Effector CD4-positive, alpha-beta T cell (primary cell): ENCODE measurements around the gene DDR1.
"Not testable (repeated sequence)": the region's sequence is repeated elsewhere in the genome, so short reads cannot be mapped to it uniquely, and the experiment has no call there.

ENCODE experiments used
- DNase-seq: peaks from one replicate; pipeline ENCODE4 v3.0.0-alpha.2; 2020

DDR1 gene

DNA sequence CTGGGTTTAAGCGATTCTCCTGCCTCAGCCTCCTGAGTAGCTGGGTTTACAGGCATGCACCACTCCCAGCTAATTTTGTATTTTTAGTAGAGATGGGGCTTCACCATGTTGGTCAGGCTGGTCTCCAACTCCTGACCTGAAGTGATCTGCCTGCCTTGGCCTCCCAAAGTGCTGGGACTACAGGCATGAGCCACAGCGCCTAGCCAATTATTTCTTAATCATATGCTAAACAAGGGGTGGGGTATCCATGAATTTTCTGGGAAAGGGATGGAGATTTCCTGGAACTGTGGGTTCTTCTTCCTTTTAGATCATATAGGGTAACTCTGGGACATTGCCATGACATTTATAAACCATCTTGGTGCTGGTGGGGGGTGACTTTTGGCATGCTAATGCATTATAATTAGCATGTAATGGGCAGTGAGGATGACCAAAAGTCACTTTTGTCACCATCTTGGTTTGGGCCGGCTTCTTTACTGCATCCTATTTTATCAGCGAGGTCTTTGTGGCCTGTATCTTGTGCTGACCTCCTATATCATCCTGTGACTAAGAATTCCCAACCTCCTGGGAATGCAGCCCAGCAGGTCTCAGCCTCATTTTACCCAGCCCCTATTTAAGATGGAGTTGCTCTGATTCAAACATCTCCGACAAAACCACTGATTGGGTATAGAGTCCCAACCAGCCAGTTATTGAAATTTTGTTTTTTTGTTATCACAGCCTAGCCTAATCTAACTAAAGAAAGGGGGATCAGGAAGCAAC lies 29.9 kb upstream of the DDR1 start:
- no peak for DNase-seq

DNA sequence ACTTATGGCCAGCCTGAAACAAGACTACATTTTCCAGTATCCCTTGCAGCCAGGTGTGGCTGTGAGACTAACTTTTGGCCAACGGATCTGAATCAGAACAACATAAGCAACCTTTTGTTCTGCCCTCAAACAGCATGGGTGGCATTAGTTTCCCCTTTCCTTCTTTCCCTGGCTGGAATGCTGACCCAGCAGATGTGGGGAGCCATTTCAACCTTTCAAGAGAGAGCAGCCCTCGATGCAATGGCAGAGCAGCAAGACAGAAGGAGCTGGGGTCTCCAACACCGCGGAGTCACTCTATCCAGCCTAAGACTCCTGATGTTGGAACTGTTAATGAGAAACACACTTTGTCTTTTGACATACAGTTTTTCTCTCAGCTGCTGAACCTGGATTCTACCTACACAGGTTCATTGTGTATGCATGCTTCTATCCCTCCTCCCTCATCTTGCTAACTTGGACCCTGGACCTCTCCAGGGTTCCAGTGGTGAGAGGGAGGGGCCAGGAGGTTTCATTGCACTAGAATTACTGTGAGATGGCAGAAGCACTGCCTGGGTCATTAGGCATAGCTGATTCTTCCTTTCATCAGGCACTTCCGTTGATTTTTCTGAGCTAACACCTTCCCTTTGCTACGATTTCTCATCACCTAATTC lies 28.8 kb upstream of the DDR1 start:
- no peak for DNase-seq

DNA sequence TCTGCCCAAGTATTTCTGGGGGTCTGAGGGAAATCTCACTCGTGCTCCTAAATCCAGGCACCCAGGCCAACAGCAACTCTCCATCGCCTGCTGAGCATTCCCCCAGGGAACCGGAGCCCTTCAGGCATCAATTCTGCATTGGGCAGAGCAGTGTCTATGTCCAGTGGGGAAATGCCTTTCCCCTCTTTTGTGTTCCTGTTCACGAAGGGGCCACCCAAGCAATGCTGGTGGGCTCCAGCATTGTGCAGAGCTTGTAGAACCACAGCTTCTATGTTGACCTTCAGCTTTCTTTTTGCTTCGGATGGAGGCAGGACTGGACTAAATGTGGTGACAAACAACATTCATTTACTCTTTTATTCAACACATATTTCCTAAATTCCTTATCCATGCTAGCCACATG lies 27.2 kb upstream of the DDR1 start:
- DNase-seq = no peak

- DNase-seq = no peak
These were observed 26.8 kb upstream of the DDR1 start for GRCh38 chr6:30857549-30857948.

GRCh38 chr6:30859726-30860125 lies 24.6 kb upstream of the DDR1 start:
- not testable (repeated sequence) for DNase-seq

DNA sequence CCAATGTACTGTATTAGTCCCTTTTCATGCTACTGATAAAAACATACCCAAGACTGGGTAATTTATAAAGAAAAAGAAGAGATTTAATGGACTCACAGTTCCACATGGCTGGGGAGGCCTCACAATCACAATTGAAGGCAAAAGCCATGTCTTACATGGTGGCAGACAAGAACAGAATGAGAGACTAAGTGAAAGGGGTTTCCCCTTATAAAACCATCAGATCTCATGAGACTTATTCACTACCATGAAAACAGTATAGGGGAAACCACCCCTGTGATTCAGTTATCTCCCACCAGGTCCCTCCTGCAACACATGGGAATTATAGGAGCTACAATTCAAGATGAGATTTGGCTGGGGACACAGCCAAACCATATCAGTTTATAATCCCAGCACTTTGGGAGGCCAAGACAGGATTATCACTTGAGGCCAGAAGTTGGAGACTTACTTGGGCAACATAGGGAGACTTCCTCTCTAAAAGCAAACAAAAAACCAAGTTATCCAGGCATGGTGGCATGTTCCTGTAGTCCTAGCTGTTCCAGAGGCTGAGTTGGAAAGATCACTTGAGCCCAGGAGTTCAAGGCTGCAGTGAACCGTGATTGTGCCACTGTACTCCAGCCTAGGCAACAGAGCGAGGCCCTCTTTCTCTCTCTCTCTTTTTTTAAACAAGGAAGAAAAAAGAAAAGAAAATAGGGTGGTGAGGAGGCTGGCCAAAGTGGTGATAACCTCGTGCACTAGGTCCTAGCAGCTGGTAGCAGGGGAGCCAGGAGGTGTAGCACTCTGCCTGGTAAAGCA lies 22.9 kb upstream of the DDR1 start:
- DNase-seq = no peak

DNA sequence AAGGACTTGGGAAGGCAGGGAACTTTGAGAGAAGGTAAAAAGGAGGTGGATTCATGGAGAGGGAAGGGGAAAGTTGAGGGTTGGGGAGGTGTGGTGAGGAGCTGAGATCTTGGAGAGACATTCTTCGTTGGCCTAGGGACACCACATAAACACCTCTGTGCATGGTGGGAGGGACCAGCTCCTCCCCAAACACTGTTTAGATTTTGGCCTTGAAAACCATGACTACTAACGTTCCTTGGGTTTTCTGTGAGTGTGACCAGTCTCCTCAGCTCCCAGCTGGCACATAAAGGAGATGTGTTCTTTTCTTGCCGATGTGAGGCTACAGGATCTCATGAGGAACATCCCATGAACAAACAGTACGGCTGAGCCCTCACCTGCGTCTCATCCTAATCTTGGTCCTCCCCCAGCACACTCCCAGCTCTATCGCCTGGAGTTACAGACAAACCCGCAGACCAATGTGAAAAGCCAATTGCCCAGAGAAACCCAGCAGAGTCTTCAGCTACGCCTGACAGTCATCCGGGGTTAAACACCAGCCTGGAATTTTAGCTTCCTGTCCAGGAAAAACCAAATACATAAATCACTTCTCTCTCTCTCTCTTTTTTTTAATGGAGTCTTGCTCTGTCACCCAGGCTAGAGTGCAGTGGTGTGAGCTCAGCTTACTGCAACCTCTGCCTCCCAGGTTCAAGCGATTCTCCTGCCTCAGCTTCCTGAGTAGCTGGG lies 22.0 kb upstream of the DDR1 start:
- no peak for DNase-seq

- DNase-seq = no peak
These were observed 20.0 kb upstream of the DDR1 start for GRCh38 chr6:30864325-30864724.

GRCh38 chr6:30869241-30869749 lies 15.0 kb upstream of the DDR1 start:
- DNase-seq = not testable (repeated sequence)

- no peak for DNase-seq
These were observed 13.8 kb upstream of the DDR1 start for GRCh38 chr6:30870546-30870945.

GRCh38 chr6:30871592-30872183 lies 12.6 kb upstream of the DDR1 start:
- no peak for DNase-seq

- DNase-seq = no peak
These were observed 11.1 kb upstream of the DDR1 start for GRCh38 chr6:30873137-30873640.

DNA sequence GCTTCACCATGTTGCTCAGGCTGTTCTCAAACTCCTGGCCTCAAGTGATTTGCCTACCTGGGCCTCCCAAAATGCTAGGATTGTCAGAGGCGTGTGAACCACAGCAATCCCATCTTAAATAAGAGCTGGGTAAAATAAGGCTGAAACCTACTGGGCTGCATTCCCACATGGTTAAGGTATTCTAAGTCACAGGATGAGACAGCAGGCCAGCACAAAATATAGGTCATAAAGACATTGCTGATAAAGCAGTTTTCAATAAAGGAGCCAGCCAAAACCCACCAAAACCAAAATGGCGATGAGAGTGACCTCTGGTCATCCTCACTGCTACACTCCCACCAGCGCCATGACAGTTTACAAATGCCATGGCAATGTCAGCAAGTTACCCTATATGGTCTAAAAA lies 10.5 kb upstream of the DDR1 start:
- DNase-seq = not testable (repeated sequence)

DNA sequence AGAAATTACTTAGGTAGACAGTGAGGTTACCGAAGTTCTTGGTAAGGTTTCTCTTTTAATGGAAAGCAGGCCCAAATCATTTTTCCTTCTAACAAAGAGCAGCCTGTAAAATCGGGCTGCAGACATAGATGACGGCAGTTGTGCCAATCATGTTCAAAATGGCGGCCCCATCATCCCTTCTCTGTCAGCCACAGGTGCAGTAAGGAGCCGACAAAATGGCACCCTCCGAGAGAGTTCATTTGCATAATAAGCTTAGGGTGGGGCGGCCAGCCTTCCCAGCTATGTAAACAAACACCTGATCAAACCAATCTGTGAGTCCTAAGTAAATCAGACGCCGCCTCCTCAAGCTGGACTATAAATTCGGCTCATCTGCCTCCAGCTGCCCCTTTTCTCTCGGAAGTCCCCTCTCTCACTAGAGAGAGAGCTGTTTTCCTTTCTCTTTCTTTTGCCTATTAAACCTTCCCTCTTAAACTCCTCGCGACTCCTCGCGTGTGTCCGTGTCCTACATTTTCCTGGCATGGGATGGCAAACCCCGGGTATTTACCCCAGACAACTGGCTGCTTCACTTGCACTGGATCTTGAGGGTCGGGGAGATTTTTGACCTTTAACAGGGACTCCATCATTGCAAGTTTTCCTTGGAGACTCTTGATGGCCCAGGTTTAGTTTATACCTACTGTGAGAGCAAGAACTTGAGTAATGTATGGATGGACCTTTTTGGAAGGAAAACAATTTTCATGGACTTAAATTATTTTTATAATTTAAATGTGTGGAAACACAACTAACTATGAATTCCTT lies 8.9 kb upstream of the DDR1 start:
- no peak for DNase-seq

- no peak for DNase-seq
These were observed 8.1 kb upstream of the DDR1 start for GRCh38 chr6:30876039-30876730.

GRCh38 chr6:30877419-30878262 lies 6.7 kb upstream of the DDR1 start:
- peak; percentile 59 for DNase-seq

DNA sequence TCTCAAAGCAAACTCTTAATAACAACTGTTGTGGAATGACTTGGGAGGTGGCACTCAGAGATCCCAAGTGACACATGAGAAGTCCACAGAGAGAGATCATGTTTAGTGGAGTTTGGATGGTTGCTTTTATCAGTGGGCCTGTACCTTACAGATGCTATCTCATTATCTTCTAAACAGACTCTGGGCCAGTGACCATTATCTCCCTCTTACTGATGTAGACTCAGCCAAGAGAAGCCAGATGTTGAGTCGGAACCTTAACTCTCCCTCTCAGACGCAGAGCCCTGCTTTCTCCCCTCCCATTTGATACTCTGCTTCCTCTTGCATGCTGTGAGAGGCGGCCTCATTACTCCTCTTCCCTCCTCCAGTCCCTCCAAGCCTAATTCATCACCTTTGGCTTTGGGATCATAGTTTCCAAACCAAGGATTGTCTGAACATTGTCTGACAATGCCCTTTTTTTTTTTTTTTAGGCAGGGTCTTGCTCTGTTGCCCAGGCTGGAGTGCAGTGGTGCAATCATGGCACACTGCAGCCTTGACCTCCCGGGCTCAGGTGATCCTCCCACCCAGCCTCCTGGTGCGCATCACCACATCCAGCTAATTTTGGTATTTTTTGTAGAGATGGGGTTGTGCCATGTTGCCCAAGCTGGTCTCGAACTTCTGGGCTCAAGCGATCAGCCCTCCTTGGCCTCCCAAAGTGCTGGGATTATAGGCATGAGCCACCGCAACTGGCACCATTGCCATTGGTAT lies 4.5 kb upstream of the DDR1 start:
- no peak for DNase-seq

DNA sequence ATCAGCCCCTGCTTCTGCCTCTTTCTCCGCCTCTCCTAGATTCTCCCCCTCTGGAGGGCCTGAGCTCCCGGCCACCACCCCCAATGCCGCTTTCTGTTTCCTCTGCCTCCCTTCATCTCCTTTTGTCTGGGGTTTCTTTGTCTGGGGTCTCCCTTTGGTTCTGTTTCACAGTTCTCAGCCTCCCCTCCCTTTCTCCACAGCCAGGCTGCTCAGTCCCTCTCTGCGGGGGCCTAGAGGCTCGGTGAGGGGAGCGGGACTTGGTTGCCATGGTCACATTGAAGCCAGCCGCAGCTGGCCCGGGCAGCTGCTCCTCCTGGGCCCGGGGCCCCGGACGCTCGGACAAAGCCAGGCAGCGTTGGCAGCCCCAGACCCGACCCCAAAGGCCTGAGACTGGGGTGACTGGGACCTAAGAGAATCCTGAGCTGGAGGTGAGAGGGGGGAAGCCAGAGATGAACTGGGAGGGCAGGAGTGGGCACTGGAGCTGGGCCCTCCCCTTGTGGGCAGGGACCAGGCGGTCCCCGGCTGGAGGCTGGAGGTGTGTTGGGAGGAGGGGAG lies 3.5 kb upstream of the DDR1 start:
- DNase-seq = no peak
